WTC11 (cell line): ENCODE results near the gene DNAJC7. TPM values are rescaled to one million over a fixed set of nuclear protein-coding genes. Genes with fewer than 3 reads are reported as not detected.

Experiments used
- ATAC-seq: fragments of 200-7000 bp; cut with Tn5 transposase; 2 replicates; pipeline ENCODE4 v1.10.0; 2021; ENCODE audit warnings: mild to moderate bottlenecking, moderate library complexity
- CTCF ChIA-PET: fragments of 300-600 bp; sonication (Branson Sonifier 250); formaldehyde crosslinking; loops from one replicate; lab custom pipeline; 2021; ENCODE audit warnings: antibody characterized with exemption; lab: Charles Lee
- POLR2A ChIA-PET: fragments of 350-600 bp; sonication (Branson Sonifier 250); formaldehyde crosslinking; loops from one replicate; lab custom pipeline; 2021; ENCODE audit warnings: antibody characterized with exemption; lab: Charles Lee
- DNase-seq: peaks from one replicate; pipeline ENCODE4 v3.0.0; 2021; ENCODE audit warnings: low spot score
- H3K27ac Mint-ChIP-seq: 2 replicates; pipeline ENCODE4 v1.8.0; 2021; ENCODE audit warnings: mixed read lengths
- H3K27me3 Mint-ChIP-seq: 2 replicates; pipeline ENCODE4 v1.8.0; 2021; ENCODE audit warnings: low read depth, mild to moderate bottlenecking, moderate library complexity, mixed read lengths
- H3K36me3 Mint-ChIP-seq: 2 replicates; pipeline ENCODE4 v1.8.0; 2021; ENCODE audit warnings: mixed read lengths
- H3K4me1 Mint-ChIP-seq: 2 replicates; pipeline ENCODE4 v1.8.0; 2022; ENCODE audit warnings: mixed read lengths
- H3K4me3 Mint-ChIP-seq: 2 replicates; pipeline ENCODE4 v1.8.0; 2021; ENCODE audit warnings: mild to moderate bottlenecking, moderate library complexity, mixed read lengths
- H3K9me3 Mint-ChIP-seq: 2 replicates; pipeline ENCODE4 v1.8.0; 2021; ENCODE audit warnings: mixed read lengths
- ATF3 ChIP-seq: sonication (generic); formaldehyde crosslinking; conservative IDR thresholded peaks from 2 replicates; pipeline ENCODE4 v1.8.1; 2022; ENCODE audit warnings: mild to moderate bottlenecking, missing genetic modification reagents
- CREM ChIP-seq: sonication (generic); formaldehyde crosslinking; IDR thresholded peaks from 2 replicates; pipeline ENCODE4 v1.8.1; 2022; ENCODE audit warnings: mild to moderate bottlenecking, missing genetic modification reagents, moderate library complexity
- E2F4 ChIP-seq: sonication (generic); formaldehyde crosslinking; IDR thresholded peaks from 2 replicates; pipeline ENCODE4 v1.8.1; 2022; ENCODE audit warnings: low read depth, mild to moderate bottlenecking, moderate library complexity, missing genetic modification reagents, borderline replicate concordance
- ETV6 ChIP-seq: sonication (generic); formaldehyde crosslinking; IDR thresholded peaks from 2 replicates; pipeline ENCODE4 v1.8.1; 2022; ENCODE audit warnings: mild to moderate bottlenecking, missing genetic modification reagents
- FOXJ3 ChIP-seq: sonication (generic); formaldehyde crosslinking; IDR thresholded peaks from 2 replicates; pipeline ENCODE4 v1.9.0; 2021; ENCODE audit warnings: missing genetic modification reagents, mild to moderate bottlenecking, borderline replicate concordance
- HMGA2 ChIP-seq: fragments of 250-450 bp; sonication (Bioruptor Pico); IDR thresholded peaks from 2 replicates; pipeline ENCODE4 v1.4.0; 2021; ENCODE audit warnings: mild to moderate bottlenecking, moderate library complexity
- IRF2 ChIP-seq: sonication (generic); formaldehyde crosslinking; IDR thresholded peaks from 2 replicates; pipeline ENCODE4 v1.8.0; 2022; ENCODE audit warnings: low read depth, missing genetic modification reagents, borderline replicate concordance
- NFE2L1 ChIP-seq: sonication (generic); formaldehyde crosslinking; IDR thresholded peaks from 2 replicates; pipeline ENCODE4 v1.8.1; 2023; ENCODE audit warnings: missing genetic modification reagents
- NFYB ChIP-seq: sonication (generic); formaldehyde crosslinking; conservative IDR thresholded peaks from 2 replicates; pipeline ENCODE4 v1.8.0; 2022; ENCODE audit warnings: low read depth, missing genetic modification reagents
- SMAD4 ChIP-seq: sonication (generic); formaldehyde crosslinking; IDR thresholded peaks from 2 replicates; pipeline ENCODE4 v1.8.0; 2022; ENCODE audit warnings: mild to moderate bottlenecking, missing genetic modification reagents
- SOX15 ChIP-seq: fragments of 250-450 bp; sonication (Bioruptor Pico); IDR thresholded peaks from 2 replicates; pipeline ENCODE4 v1.9.0; 2021; ENCODE audit warnings: mild to moderate bottlenecking
- TCF7 ChIP-seq: sonication (generic); formaldehyde crosslinking; IDR thresholded peaks from 2 replicates; pipeline ENCODE4 v1.8.0; 2022; ENCODE audit warnings: mild to moderate bottlenecking, low read depth, missing genetic modification reagents, moderate library complexity
- TEAD4 ChIP-seq: sonication (generic); formaldehyde crosslinking; IDR thresholded peaks from 2 replicates; pipeline ENCODE4 v1.8.0; 2022; ENCODE audit warnings: mild to moderate bottlenecking, missing genetic modification reagents
- TP53 ChIP-seq: sonication (generic); formaldehyde crosslinking; IDR thresholded peaks from 2 replicates; pipeline ENCODE4 v1.8.1; 2023; ENCODE audit warnings: mild to moderate bottlenecking, missing genetic modification reagents
- ZNF416 ChIP-seq: fragments of 250-450 bp; sonication (Bioruptor Pico); IDR thresholded peaks from 2 replicates; pipeline ENCODE4 v1.9.0; 2021; ENCODE audit warnings: mild to moderate bottlenecking, inconsistent platforms
- ZNF423 ChIP-seq: fragments of 250-450 bp; sonication (Bioruptor Pico); IDR thresholded peaks from 2 replicates; pipeline ENCODE4 v2.1.2; 2022; ENCODE audit warnings: mild to moderate bottlenecking, moderate library complexity
- ZNF425 ChIP-seq: fragments of 250-450 bp; sonication (Bioruptor Pico); conservative IDR thresholded peaks from 2 replicates; pipeline ENCODE4 v1.9.0; 2021; ENCODE audit warnings: mild to moderate bottlenecking
- ZSCAN18 ChIP-seq: fragments of 250-450 bp; sonication (Bioruptor Pico); IDR thresholded peaks from 2 replicates; pipeline ENCODE4 v2.1.2; 2022; ENCODE audit warnings: mild to moderate bottlenecking, moderate library complexity
- total RNA-seq: library from RNA; stranded (reverse); gene quantifications from 3 replicates; pipeline ENCODE4 v1.2.3, GENCODE V29; 2021
- TF ChIP-seq, protein P1 (sequence below): sonication (generic); formaldehyde crosslinking; IDR thresholded peaks from 2 replicates; pipeline ENCODE4 v1.8.1; 2022; ENCODE audit warnings: low read depth, missing genetic modification reagents, borderline replicate concordance
- TF ChIP-seq, protein P2 (sequence below): sonication (generic); formaldehyde crosslinking; IDR thresholded peaks from 2 replicates; pipeline ENCODE4 v1.8.0; 2022; ENCODE audit warnings: mild to moderate bottlenecking, missing genetic modification reagents

The DNAJC7 gene
- total RNA-seq, 1 experiment from 2014 or later: 140 TPM

DNA sequence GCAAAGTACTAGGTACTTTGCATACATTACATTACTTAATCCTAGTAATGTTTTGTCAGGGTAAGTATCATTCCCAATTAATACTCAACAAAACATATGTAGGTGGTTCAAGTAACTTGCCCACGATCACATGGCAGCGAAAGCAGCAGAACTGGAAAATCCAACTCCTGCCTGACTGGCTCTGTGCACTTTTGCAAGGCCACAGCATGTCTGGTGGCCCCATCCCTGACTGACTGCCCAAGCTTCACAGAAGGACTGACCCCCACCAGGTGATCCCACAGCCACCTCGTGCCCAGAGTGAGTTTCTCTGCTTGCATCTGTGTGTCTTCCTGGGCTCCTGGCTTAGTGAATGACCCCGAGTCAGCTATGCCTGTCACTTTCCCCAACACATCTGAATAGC lies 39.2 kb downstream of the DNAJC7 start:
- no peak overlapping the region for H3K27ac Mint-ChIP-seq
- H3K4me3 Mint-ChIP-seq: no peak overlapping the region
- H3K4me1 Mint-ChIP-seq: no peaks in the 10 kb centered on the region
- ATAC-seq (no peak), DNase-seq (no peak)
- CTCF ChIA-PET: no interaction called here
- TF ChIP-seq ETV6 (CRISPR knock-in tag): no peak
- no peak for TF ChIP-seq NFE2L1 (CRISPR knock-in tag)
- no peak for TF ChIP-seq TEAD4
- TF ChIP-seq TP53 (CRISPR knock-in tag): no peak
- TF ChIP-seq ZNF425 (CRISPR knock-in tag): no peak
- TF ChIP-seq SMAD4 (CRISPR knock-in tag): no peak
- no peak for TF ChIP-seq ZNF423
- TF ChIP-seq HMGA2 (CRISPR knock-in tag): no peak
- TF ChIP-seq ZSCAN18 (CRISPR knock-in tag): no peak
- no peak for TF ChIP-seq FOXJ3 (CRISPR knock-in tag)
- TF ChIP-seq CREM: no peak
- TF ChIP-seq, protein P1, sequence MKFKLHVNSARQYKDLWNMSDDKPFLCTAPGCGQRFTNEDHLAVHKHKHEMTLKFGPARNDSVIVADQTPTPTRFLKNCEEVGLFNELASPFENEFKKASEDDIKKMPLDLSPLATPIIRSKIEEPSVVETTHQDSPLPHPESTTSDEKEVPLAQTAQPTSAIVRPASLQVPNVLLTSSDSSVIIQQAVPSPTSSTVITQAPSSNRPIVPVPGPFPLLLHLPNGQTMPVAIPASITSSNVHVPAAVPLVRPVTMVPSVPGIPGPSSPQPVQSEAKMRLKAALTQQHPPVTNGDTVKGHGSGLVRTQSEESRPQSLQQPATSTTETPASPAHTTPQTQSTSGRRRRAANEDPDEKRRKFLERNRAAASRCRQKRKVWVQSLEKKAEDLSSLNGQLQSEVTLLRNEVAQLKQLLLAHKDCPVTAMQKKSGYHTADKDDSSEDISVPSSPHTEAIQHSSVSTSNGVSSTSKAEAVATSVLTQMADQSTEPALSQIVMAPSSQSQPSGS (CRISPR knock-in tag): no peak
- no peak for TF ChIP-seq ATF3 (CRISPR knock-in tag)
- no peak for TF ChIP-seq NFYB
- no peak for TF ChIP-seq TCF7 (CRISPR knock-in tag)
- no peak for TF ChIP-seq ZNF416 (CRISPR knock-in tag)
- TF ChIP-seq, protein P2, sequence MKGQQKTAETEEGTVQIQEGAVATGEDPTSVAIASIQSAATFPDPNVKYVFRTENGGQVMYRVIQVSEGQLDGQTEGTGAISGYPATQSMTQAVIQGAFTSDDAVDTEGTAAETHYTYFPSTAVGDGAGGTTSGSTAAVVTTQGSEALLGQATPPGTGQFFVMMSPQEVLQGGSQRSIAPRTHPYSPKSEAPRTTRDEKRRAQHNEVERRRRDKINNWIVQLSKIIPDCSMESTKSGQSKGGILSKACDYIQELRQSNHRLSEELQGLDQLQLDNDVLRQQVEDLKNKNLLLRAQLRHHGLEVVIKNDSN (CRISPR knock-in tag): no peak
- TF ChIP-seq E2F4 (CRISPR knock-in tag): no peak
- TF ChIP-seq SOX15 (CRISPR knock-in tag): no peak
- TF ChIP-seq IRF2 (CRISPR knock-in tag): no peak
- peaks cover 71% of the 10 kb centered on the region for H3K36me3 Mint-ChIP-seq
- H3K27me3 Mint-ChIP-seq: no peaks in the 10 kb centered on the region
- H3K9me3 Mint-ChIP-seq: 0 out of 2 replicates have a peak, but pooled peaks cover 3% of the 10 kb centered on the region
- POLR2A ChIA-PET: no interaction called here
